Measurements from ENCODE around the gene RNF145.
"Not testable (repeated sequence)": the region's sequence is repeated elsewhere in the genome, so short reads cannot be mapped to it uniquely, and the experiment has no call there.

RNF145 gene

GRCh38 chr5:159157552-159157951, 51.8 kb downstream of the RNF145 start:
- DNase-seq (ENCODE audit: extremely low read depth, low read depth) = no peak
- TF ChIP-seq CTCF (IDR thresholded peaks at IDR 0.05; ENCODE audit: low read depth, low read length) = no peak

GRCh38 chr5:159156426-159157238, 52.7 kb downstream of the RNF145 start:
- DNase-seq (ENCODE audit: extremely low read depth, low read depth) = peak; percentile 59

GRCh38 chr5:159155960-159156359, 53.4 kb downstream of the RNF145 start:
- no peak for DNase-seq (ENCODE audit: extremely low read depth, low read depth)
- TF ChIP-seq CTCF (IDR thresholded peaks at IDR 0.05; ENCODE audit: low read depth, low read length) = no peak

More at GRCh38 chr5:159156426-159157238, 52.7 kb downstream of the RNF145 start:
- TF ChIP-seq CTCF (IDR thresholded peaks at IDR 0.05; ENCODE audit: low read depth, low read length) = peak; percentile 82

- DNase-seq (ENCODE audit: extremely low read depth, low read depth) = no peak
- no peak for TF ChIP-seq CTCF (IDR thresholded peaks at IDR 0.05; ENCODE audit: low read depth, low read length)
Observed at GRCh38 chr5:159152876-159153275, 56.5 kb downstream of the RNF145 start.

- no peak for TF ChIP-seq CTCF (IDR thresholded peaks at IDR 0.05; ENCODE audit: low read depth, low read length)
- DNase-seq (ENCODE audit: extremely low read depth, low read depth) = no peak
Observed at GRCh38 chr5:159149085-159149484, 60.3 kb downstream of the RNF145 start.

- no peak for DNase-seq (ENCODE audit: extremely low read depth, low read depth)
- no peak for TF ChIP-seq CTCF (IDR thresholded peaks at IDR 0.05; ENCODE audit: low read depth, low read length)
Observed at GRCh38 chr5:159147976-159148375, 61.4 kb downstream of the RNF145 start.

GRCh38 chr5:159146839-159147238, 62.5 kb downstream of the RNF145 start:
- DNase-seq (ENCODE audit: extremely low read depth, low read depth) = no peak
- TF ChIP-seq CTCF (IDR thresholded peaks at IDR 0.05; ENCODE audit: low read depth, low read length) = no peak

- not testable (repeated sequence) for DNase-seq (ENCODE audit: extremely low read depth, low read depth)
Observed at GRCh38 chr5:159145160-159145559, 64.2 kb downstream of the RNF145 start.

Data from AG09319 (cell line).